IMR-90 (cell line): ENCODE data around the gene ST6GAL2. TPM values are rescaled to one million over a fixed set of nuclear protein-coding genes. Genes with fewer than 3 reads are reported as not detected.

ENCODE experiments used
- ATAC-seq: fragments of 200-7000 bp; cut with Tn5 transposase; 2 replicates; pipeline ENCODE4 v1.9.1; 2020; ENCODE audit warnings: low read depth, mild to moderate bottlenecking, moderate library complexity
- BruUV-seq: library from RNA; stranded (reverse); fragments of 400-500 nt; replicated peaks from 2 replicates; lab custom pipeline; 2021; lab: Mats Ljungman, UMichigan
- CTCF ChIA-PET: fragments of 300-600 bp; formaldehyde crosslinking; extraction: SDS; loops from one replicate; lab custom pipeline; 2021; ENCODE audit warnings: antibody characterized with exemption; lab: Yijun Ruan, JAX
- POLR2A ChIA-PET: fragments of 300-600 bp; sonication (Branson Sonifier 250); formaldehyde crosslinking; loops from one replicate; lab custom pipeline; 2022; ENCODE audit warnings: antibody characterized with exemption; ENCODE audit not compliant: unreplicated experiment; lab: Charles Lee
- DNase-seq: peaks from one replicate; pipeline ENCODE4 v3.0.0; 2013
- H2AFZ ChIP-seq: replicated peaks from 2 replicates; pipeline ENCODE3; 2013; ENCODE audit warnings: low read length, mild to moderate bottlenecking; ENCODE audit not compliant: poor library complexity
- H2AK5ac ChIP-seq: 2 replicates; pipeline ENCODE4 v1.6.1; 2013; ENCODE audit warnings: low read depth, low read length, inconsistent platforms
- H2AK9ac ChIP-seq: replicated peaks from 2 replicates; pipeline ENCODE3; 2013; ENCODE audit warnings: mild to moderate bottlenecking, low read depth, low read length, moderate library complexity; ENCODE audit not compliant: poor library complexity
- H2BK120ac ChIP-seq: 2 replicates; pipeline ENCODE4 v1.6.1; 2013; ENCODE audit warnings: low read depth, low read length, inconsistent platforms
- H2BK15ac ChIP-seq: 3 replicates; pipeline ENCODE4 v1.6.1; 2013; ENCODE audit warnings: low read depth, low read length, inconsistent platforms
- H2BK20ac ChIP-seq: 2 replicates; pipeline ENCODE4 v1.6.1; 2013; ENCODE audit warnings: low read depth, mild to moderate bottlenecking, inconsistent platforms, low read length, moderate library complexity
- H2BK5ac ChIP-seq: 2 replicates; pipeline ENCODE4 v1.6.1; 2013; ENCODE audit warnings: mild to moderate bottlenecking, low read depth, low read length, inconsistent platforms; ENCODE audit not compliant: poor library complexity, severe bottlenecking
- H3K14ac ChIP-seq: replicated peaks from 2 replicates; pipeline ENCODE4 v1.6.1; 2013; ENCODE audit warnings: low read depth, low read length, inconsistent platforms
- H3K18ac ChIP-seq: 2 replicates; pipeline ENCODE4 v1.6.1; 2013; ENCODE audit warnings: low read depth, low read length, control low read depth
- H3K23ac ChIP-seq: 2 replicates; pipeline ENCODE4 v1.6.1; 2013; ENCODE audit warnings: low read depth, low read length, inconsistent platforms
- H3K27ac ChIP-seq: 2 replicates; pipeline ENCODE4 v1.5.1; 2013; ENCODE audit warnings: mild to moderate bottlenecking, control low read depth, low read length; ENCODE audit not compliant: insufficient read depth
- H3K27me3 ChIP-seq: 2 replicates; pipeline ENCODE4 v1.6.1; 2013; ENCODE audit warnings: low read length; ENCODE audit not compliant: control insufficient read depth, insufficient read depth
- H3K36me3 ChIP-seq: 2 replicates; pipeline ENCODE4 v1.6.1; 2013; ENCODE audit warnings: low read length, mixed read lengths; ENCODE audit not compliant: control insufficient read depth, insufficient read depth
- H3K4ac ChIP-seq: 2 replicates; pipeline ENCODE4 v1.6.1; 2013; ENCODE audit warnings: low read depth, low read length, inconsistent platforms
- H3K4me1 ChIP-seq: 2 replicates; pipeline ENCODE4 v1.6.1; 2013; ENCODE audit warnings: low read length, mixed read lengths; ENCODE audit not compliant: control insufficient read depth, insufficient read depth
- H3K4me2 ChIP-seq: 2 replicates; pipeline ENCODE4 v1.6.1; 2013; ENCODE audit warnings: low read depth, mild to moderate bottlenecking, control low read depth, low read length, moderate library complexity
- H3K4me3 ChIP-seq: 2 replicates; pipeline ENCODE4 v1.5.1; 2013; ENCODE audit warnings: low read depth, mild to moderate bottlenecking, control low read depth, low read length, moderate library complexity; ENCODE audit not compliant: insufficient read depth
- H3K56ac ChIP-seq: 2 replicates; pipeline ENCODE4 v1.6.1; 2013; ENCODE audit warnings: low read length, inconsistent platforms; ENCODE audit not compliant: insufficient read depth; ENCODE audit errors: extremely low read depth
- H3K79me1 ChIP-seq, 2 experiments: 2 replicates each; pipeline ENCODE4 v1.6.1; 2013; ENCODE audit warnings: low read length in 2 of 2, inconsistent platforms in 1 of 2, low read depth in 1 of 2
- H3K9ac ChIP-seq: 2 replicates; pipeline ENCODE4 v1.6.1; 2013; ENCODE audit warnings: low read depth, low read length, control low read depth
- H3K9me1 ChIP-seq: 2 replicates; pipeline ENCODE4 v1.6.1; 2013; ENCODE audit warnings: low read length, inconsistent platforms; ENCODE audit not compliant: insufficient read depth
- H3K9me3 ChIP-seq: 2 replicates; pipeline ENCODE4 v1.6.1; 2013; ENCODE audit warnings: low read length; ENCODE audit not compliant: control insufficient read depth, insufficient read depth
- H4K20me1 ChIP-seq: 2 replicates; pipeline ENCODE4 v1.6.1; 2013; ENCODE audit warnings: low read length, inconsistent platforms; ENCODE audit not compliant: insufficient read depth
- H4K5ac ChIP-seq: 2 replicates; pipeline ENCODE4 v1.6.1; 2013; ENCODE audit warnings: mild to moderate bottlenecking, low read depth, low read length, control low read depth
- H4K8ac ChIP-seq, 2 experiments: 2 replicates each; pipeline ENCODE4 v1.6.1; 2013; ENCODE audit warnings: low read depth in 2 of 2, low read length in 2 of 2, control low read depth in 1 of 2, inconsistent platforms in 1 of 2
- H4K91ac ChIP-seq: 2 replicates; pipeline ENCODE4 v1.6.1; 2013; ENCODE audit warnings: low read depth, low read length, inconsistent platforms; ENCODE audit not compliant: insufficient read depth
- ELK1 ChIP-seq: fragments of 150-350 bp; IDR thresholded peaks from 2 replicates; pipeline ENCODE4 v1.6.1; 2016; ENCODE audit warnings: low read depth, mild to moderate bottlenecking, low read length, moderate library complexity, borderline replicate concordance
- FOS ChIP-seq: fragments of 150-350 bp; IDR thresholded peaks from 2 replicates; pipeline ENCODE4 v1.6.1; 2016; ENCODE audit warnings: low read depth, low read length
- RCOR1 ChIP-seq: IDR thresholded peaks from 2 replicates; pipeline ENCODE4 v1.6.1; 2012; ENCODE audit warnings: mild to moderate bottlenecking, low read length, improper control_type of control experiment; ENCODE audit not compliant: insufficient replicate concordance
- WGBS, 2 experiments: methylation state at CpG; one replicate each; pipeline versions ENCODE4 v1.1.5 to v1.1.7; 2013; ENCODE audit warnings: missing lambda C conversion rate in 2 of 2; ENCODE audit not compliant: insufficient read length in 1 of 2; ENCODE audit errors: extremely low coverage in 2 of 2; 5-methylcytosine and 5-hydroxymethylcytosine counted together
- dilution Hi-C: fragments of 300-500 bp; cut with HindIII; formaldehyde crosslinking; loops from one replicate; pipeline ENCODE4 v1.14.3; 2018; ENCODE audit warnings: low sequenced_read_pairs; ENCODE audit not compliant: unreplicated experiment
- in situ Hi-C: fragments of 300-500 bp; cut with MboI; formaldehyde crosslinking; loops from 3 replicates; pipeline ENCODE4 v1.14.3; 2019; ENCODE audit warnings: low sequenced_read_pairs, inconsistent platforms, mixed read lengths
- intact Hi-C: fragments of 100-400 bp; cut with micrococcal nuclease; formaldehyde crosslinking; loops from 2 replicates; pipeline ENCODE4 v1.10.0; 2022
- polyA plus RNA-seq, 3 experiments: library from polyadenylated mRNA; depleted of rRNA; stranded (reverse); fragments of >200 nt; gene quantifications; 2 replicates each; pipeline ENCODE4 v1.2.3, GENCODE V29; 2012; ENCODE audit warnings: low replicate concordance in 1 of 3
- total RNA-seq: library from RNA; depleted of rRNA; stranded (reverse); fragments of >200 nt; gene quantifications from 2 replicates; pipeline ENCODE4 v1.2.3, GENCODE V29; 2012

The ST6GAL2 gene
- total and polyA plus RNA-seq, 2 of the 4 experiments (the other 2 are of a cell fraction), result not detected

DNA sequence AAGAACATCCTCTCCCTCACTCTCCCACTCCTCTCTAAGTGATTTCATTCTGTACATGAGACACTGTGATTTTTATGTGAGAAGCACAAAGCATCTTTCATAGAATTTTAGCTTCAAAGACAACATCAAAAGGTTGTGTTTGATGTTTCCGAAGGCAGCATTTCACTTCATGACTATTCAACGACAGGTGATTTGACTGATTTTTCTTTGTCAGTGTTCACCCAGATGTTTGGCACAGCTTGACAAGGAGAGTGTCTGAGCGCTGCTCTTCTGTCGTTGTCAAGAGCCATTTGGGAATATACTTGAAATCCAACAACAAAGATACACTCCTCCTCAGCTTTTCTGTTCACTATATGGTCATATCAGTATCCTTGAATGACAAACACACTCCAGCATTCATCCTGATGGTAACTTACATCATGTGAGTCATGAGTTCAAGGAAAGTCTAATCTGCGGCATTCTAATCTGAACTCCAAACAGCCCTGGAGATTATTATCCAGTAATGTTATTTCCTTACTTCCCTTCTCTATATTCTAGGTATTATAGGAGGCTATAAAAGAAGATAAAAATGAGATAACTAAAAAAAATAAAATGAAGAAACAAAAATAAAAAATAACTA, 45.9 kb upstream of the ST6GAL2 start:
- Histone ChIP-seq H4K5ac (no peak overlapping the region), H2BK15ac (no peak overlapping the region), H3K56ac (no peak overlapping the region), H3K4me2 (no peak overlapping the region), H3K18ac (no peak overlapping the region), H3K14ac (no peak overlapping the region), H3K36me3 (no peaks in the 10 kb centered on the region), H2BK5ac (no peak overlapping the region), H3K27ac (no peak overlapping the region), H4K8ac (no peak overlapping the region), H3K79me1 (no peaks in the 10 kb centered on the region), H3K9me3 (peaks cover 2% of the 10 kb centered on the region; the same call in 1 of the 2 replicates), H3K9me1 (no peaks in the 10 kb centered on the region), H3K4me1 (no peaks in the 10 kb centered on the region), H3K23ac (no peak overlapping the region), H4K20me1 (no peaks in the 10 kb centered on the region), H4K91ac (no peak overlapping the region), H2BK120ac (no peak overlapping the region), H2BK20ac (no peak overlapping the region), H2AK5ac (no peak overlapping the region), H3K9ac (no peak overlapping the region), H2AFZ (no peak overlapping the region), H3K27me3 (no peaks in the 10 kb centered on the region), H2AK9ac (no peak overlapping the region), H3K4me3 (no peak overlapping the region), H3K4ac (no peak overlapping the region)
- ChIA-PET CTCF (no interaction called here), POLR2A (no interaction called here)
- intact Hi-C loops (no loop called here), in situ Hi-C loops (no loop called here), dilution Hi-C loops (no loop called here)
- BruUV-seq, result no TSS peak
- no peak for DNase-seq
- ATAC-seq, result no peak
- TF ChIP-seq FOS (no peak), RCOR1 (no peak), ELK1 (no peak)
- 46% methylated on average over 2 of the region's 5 CpGs; no CpG with 5 or more reads in 1 of the 2 experiments for WGBS, 2 experiments
